Esophagus muscularis mucosa (tissue), 3 donors: ENCODE data around the gene SND1.

ENCODE experiments used
- CTCF ChIP-seq, 3 experiments: fragments of 200-600 bp in 2 of 3; fragments of 450-650 bp in 1 of 3; sonication (generic) in 2 of 3; IDR thresholded peaks; one replicate each; pipeline ENCODE4 v1.5.1; 2017 to 2019; ENCODE audit warnings: antibody characterized with exemption in 3 of 3, mild to moderate bottlenecking in 2 of 3, moderate library complexity in 1 of 3
- POLR2A ChIP-seq: fragments of 450-650 bp; IDR thresholded peaks from one replicate; pipeline ENCODE4 v1.6.1; 2017; ENCODE audit warnings: antibody characterized with exemption, moderate library complexity, mild to moderate bottlenecking, low read depth
- POLR2AphosphoS5 ChIP-seq, 2 donors: sonication (generic); formaldehyde crosslinking; IDR thresholded peaks; one replicate each; pipeline ENCODE4 v1.6.1; 2017; ENCODE audit warnings: antibody characterized with exemption in 2 of 2

- TF ChIP-seq POLR2A (peak; percentile 55), POLR2AphosphoS5 (IDR thresholded peaks at IDR 0.05) (peak; percentile 91), CTCF (IDR thresholded peaks at IDR 0.05) (peak in 1 of 3 experiments; percentile 20)
Observed at GRCh38 chr7:127651556-127652332, at the start of gene SND1.
